ENCODE measurements around the gene OR2C1. TPM values are rescaled to one million over a fixed set of nuclear protein-coding genes. Genes with fewer than 3 reads are reported as not detected.

The OR2C1 gene
- total RNA-seq, 6 donors from 2014 or later: 0.39 to 0.46 TPM; not detected in 4

- DNase-seq (no peak), ATAC-seq (ENCODE audit: low FRiP score in 2 of 2) (no peak)
- Histone ChIP-seq H3K27ac (no peak overlapping the region), H3K9me3 (peaks cover 47 to 95% (median 84%) of the 10 kb centered on the region in 4 donors), H3K27me3 (no peaks in the 10 kb centered on the region), H3K4me1 (no peaks in the 10 kb centered on the region), H3K4me3 (no peak overlapping the region), H3K36me3 (peaks cover 5 to 13% (median 9%) of the 10 kb centered on the region in 4 donors)
- TF ChIP-seq POLR2A (IDR thresholded peaks at IDR 0.05) (no peak), POLR2AphosphoS5 (IDR thresholded peaks at IDR 0.05) (no peak), EP300 (IDR thresholded peaks at IDR 0.05) (no peak), CTCF (IDR thresholded peaks at IDR 0.05) (no peak)
Observed at GRCh38 chr16:3377917-3378316, 22.2 kb downstream of the OR2C1 start.

- H3K27ac ChIP-seq: no peak overlapping the region
- no peaks in the 10 kb centered on the region for H3K27me3 ChIP-seq
- DNase-seq: no peak
- H3K4me3 ChIP-seq: no peak overlapping the region
- no peak for ATAC-seq (ENCODE audit: low FRiP score in 2 of 2)
- TF ChIP-seq POLR2AphosphoS5 (IDR thresholded peaks at IDR 0.05): no peak
- TF ChIP-seq EP300 (IDR thresholded peaks at IDR 0.05): no peak
- TF ChIP-seq CTCF (IDR thresholded peaks at IDR 0.05): no peak
- no peak for TF ChIP-seq POLR2A (IDR thresholded peaks at IDR 0.05)
- H3K4me1 ChIP-seq: no peaks in the 10 kb centered on the region
- peaks cover 23 to 51% (median 43%) of the 10 kb centered on the region in 4 donors for H3K36me3 ChIP-seq
- peaks cover 73 to 93% (median 89%) of the 10 kb centered on the region in 4 donors for H3K9me3 ChIP-seq
- WGBS, 2 donors: 96 to 98% methylated on average over 10 of the region's 10 CpGs
Observed at GRCh38 chr16:3383045-3383448, 27.4 kb downstream of the OR2C1 start.

- TF ChIP-seq POLR2A (IDR thresholded peaks at IDR 0.05) (no peak), EP300 (IDR thresholded peaks at IDR 0.05) (no peak)
- Histone ChIP-seq H3K9me3 (peaks cover 50 to 85% (median 78%) of the 10 kb centered on the region in 4 donors), H3K4me3 (no peak overlapping the region), H3K27ac (no peak overlapping the region), H3K36me3 (peaks cover 29 to 82% (median 71%) of the 10 kb centered on the region in 4 donors), H3K4me1 (no peaks in the 10 kb centered on the region), H3K27me3 (no peaks in the 10 kb centered on the region)
- 94 to 100% methylated on average over 6 of the region's 6 CpGs for WGBS, 2 donors
- DNase-seq: no peak
- no peak for ATAC-seq (ENCODE audit: low FRiP score in 2 of 2)
Observed at GRCh38 chr16:3388325-3388724, 32.6 kb downstream of the OR2C1 start.

DNA sequence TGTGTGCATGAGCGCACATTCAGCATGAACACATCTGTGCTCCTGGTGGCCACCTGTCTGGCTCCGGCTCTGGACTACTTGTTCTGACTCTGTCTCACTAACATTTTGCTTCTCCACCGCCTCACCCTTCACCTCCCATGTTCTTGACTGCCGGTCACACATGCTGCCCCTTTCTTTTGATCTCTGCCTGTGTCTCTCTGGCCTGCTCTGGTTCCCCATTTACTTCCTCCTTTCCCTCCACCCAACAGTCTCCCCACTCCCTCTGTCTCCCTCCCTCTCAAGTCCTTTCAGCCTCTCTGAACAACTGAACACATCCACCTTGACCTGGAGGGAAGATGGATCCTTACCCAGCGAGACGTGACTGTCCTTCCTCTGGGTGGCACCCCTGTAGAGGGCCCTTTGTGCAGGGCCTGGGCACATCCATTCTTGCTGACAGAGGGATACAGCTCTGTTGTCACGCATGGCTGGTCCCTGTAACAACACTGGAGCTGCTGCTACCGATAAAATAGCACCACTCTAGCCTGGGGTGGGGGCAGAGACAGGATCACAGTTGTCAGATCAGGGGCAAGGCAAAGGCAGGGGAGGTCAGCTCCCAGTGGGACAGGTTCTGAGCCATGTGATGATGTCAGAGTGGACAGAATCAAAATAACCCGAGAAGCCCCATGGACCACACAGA, 34.1 kb downstream of the OR2C1 start:
- Histone ChIP-seq H3K27me3 (no peaks in the 10 kb centered on the region), H3K27ac (no peak overlapping the region), H3K4me1 (no peaks in the 10 kb centered on the region), H3K9me3 (peaks cover 35 to 82% (median 75%) of the 10 kb centered on the region in 4 donors), H3K36me3 (peaks cover 17 to 82% (median 68%) of the 10 kb centered on the region in 4 donors), H3K4me3 (no peak overlapping the region)
- DNase-seq (no peak), ATAC-seq (ENCODE audit: low FRiP score in 2 of 2) (peak in 1 of 2 donors; percentile 11)
- 83 to 84% methylated on average over 9 of the region's 9 CpGs for WGBS, 2 donors
- TF ChIP-seq CTCF (IDR thresholded peaks at IDR 0.05): no peak
- TF ChIP-seq POLR2A (IDR thresholded peaks at IDR 0.05): no peak
- no peak for TF ChIP-seq POLR2AphosphoS5 (IDR thresholded peaks at IDR 0.05)
- TF ChIP-seq EP300 (IDR thresholded peaks at IDR 0.05): no peak

GRCh38 chr16:3400446-3400778, 44.7 kb downstream of the OR2C1 start:
- Histone ChIP-seq H3K27ac (peak overlapping the region; percentile 79 to 92 (median 91)), H3K4me3 (peak overlapping the region; percentile 71 to 83 (median 78)), H3K4me1 (peaks cover 13 to 28% (median 19%) of the 10 kb centered on the region in 4 donors), H3K9me3 (peaks cover 3 to 22% (median 12%) of the 10 kb centered on the region in 4 donors), H3K27me3 (no peaks in the 10 kb centered on the region), H3K36me3 (peaks cover 7 to 43% (median 27%) of the 10 kb centered on the region in 4 donors)
- DNase-seq: no peak
- TF ChIP-seq POLR2A (IDR thresholded peaks at IDR 0.05) (no peak), POLR2AphosphoS5 (IDR thresholded peaks at IDR 0.05) (no peak), CTCF (IDR thresholded peaks at IDR 0.05) (no peak), EP300 (IDR thresholded peaks at IDR 0.05) (no peak)
- 0 to 2% methylated on average over 5 to 18 of the region's 18 CpGs for WGBS, 2 donors
- no peak for ATAC-seq (ENCODE audit: low FRiP score in 2 of 2)
